Calu3 (cell line): ENCODE data around the gene TAGLN2. TPM values are rescaled to one million over a fixed set of nuclear protein-coding genes. Genes with fewer than 3 reads are reported as not detected.

ENCODE experiments used
- BruUV-seq: library from RNA; stranded (reverse); fragments of 400-500 nt; replicated peaks from 2 replicates; lab custom pipeline; 2021; lab: Mats Ljungman, UMichigan
- CTCF ChIA-PET: fragments of 300-600 bp; sonication (Branson Sonifier 250); formaldehyde crosslinking; loops from one replicate; lab custom pipeline; 2022; ENCODE audit warnings: antibody characterized with exemption; lab: Charles Lee
- DNase-seq: peaks from one replicate; pipeline ENCODE4 v3.0.0; 2022
- H3K27ac Mint-ChIP-seq: one replicate; pipeline ENCODE4 v1.8.0; 2022; ENCODE audit warnings: mixed read lengths; ENCODE audit not compliant: unreplicated experiment
- H3K27me3 Mint-ChIP-seq: one replicate; pipeline ENCODE4 v1.8.0; 2022; ENCODE audit warnings: mixed read lengths; ENCODE audit not compliant: unreplicated experiment
- H3K36me3 Mint-ChIP-seq: one replicate; pipeline ENCODE4 v1.8.0; 2022; ENCODE audit warnings: mild to moderate bottlenecking, moderate library complexity, mixed read lengths; ENCODE audit not compliant: insufficient read depth, unreplicated experiment
- H3K4me1 Mint-ChIP-seq: one replicate; pipeline ENCODE4 v1.8.0; 2022; ENCODE audit warnings: mild to moderate bottlenecking, low read depth, mixed read lengths; ENCODE audit not compliant: unreplicated experiment
- H3K4me3 Mint-ChIP-seq: one replicate; pipeline ENCODE4 v1.8.0; 2022; ENCODE audit warnings: mild to moderate bottlenecking, low read depth, moderate library complexity, mixed read lengths; ENCODE audit not compliant: unreplicated experiment
- H3K9me3 Mint-ChIP-seq: one replicate; pipeline ENCODE4 v1.8.0; 2022; ENCODE audit warnings: low read depth, mixed read lengths; ENCODE audit not compliant: unreplicated experiment
- intact Hi-C: fragments of 100-400 bp; cut with micrococcal nuclease; formaldehyde crosslinking; loops from one replicate; pipeline ENCODE4 v1.10.0; 2022; ENCODE audit not compliant: unreplicated experiment
- total RNA-seq: library from RNA; stranded (reverse); gene quantifications from 2 replicates; pipeline ENCODE4 v1.2.3, GENCODE V29; 2022
- TF ChIP-seq, protein P1 (sequence below): fragments of 200-600 bp; IDR thresholded peaks from one replicate; pipeline ENCODE4 v1.8.0; 2022; ENCODE audit warnings: antibody characterized with exemption; ENCODE audit not compliant: unreplicated experiment

Gene TAGLN2
- total RNA-seq, 1 experiment from 2014 or later, result 708 TPM

- H3K4me3 Mint-ChIP-seq, result peak overlapping the region; percentile 83
Measured at GRCh38 chr1:159924025-159924790, 1.1 kb downstream of the TAGLN2 start.

GRCh38 chr1:159923203-159924024, 1.9 kb downstream of the TAGLN2 start:
- peaks cover 52% of the 10 kb centered on the region for H3K4me1 Mint-ChIP-seq
- H3K36me3 Mint-ChIP-seq, result peaks cover 79% of the 10 kb centered on the region
- H3K4me3 Mint-ChIP-seq, result peak overlapping the region; percentile 83
- DNase-seq, result peak; percentile 90
- TF ChIP-seq, protein P1, sequence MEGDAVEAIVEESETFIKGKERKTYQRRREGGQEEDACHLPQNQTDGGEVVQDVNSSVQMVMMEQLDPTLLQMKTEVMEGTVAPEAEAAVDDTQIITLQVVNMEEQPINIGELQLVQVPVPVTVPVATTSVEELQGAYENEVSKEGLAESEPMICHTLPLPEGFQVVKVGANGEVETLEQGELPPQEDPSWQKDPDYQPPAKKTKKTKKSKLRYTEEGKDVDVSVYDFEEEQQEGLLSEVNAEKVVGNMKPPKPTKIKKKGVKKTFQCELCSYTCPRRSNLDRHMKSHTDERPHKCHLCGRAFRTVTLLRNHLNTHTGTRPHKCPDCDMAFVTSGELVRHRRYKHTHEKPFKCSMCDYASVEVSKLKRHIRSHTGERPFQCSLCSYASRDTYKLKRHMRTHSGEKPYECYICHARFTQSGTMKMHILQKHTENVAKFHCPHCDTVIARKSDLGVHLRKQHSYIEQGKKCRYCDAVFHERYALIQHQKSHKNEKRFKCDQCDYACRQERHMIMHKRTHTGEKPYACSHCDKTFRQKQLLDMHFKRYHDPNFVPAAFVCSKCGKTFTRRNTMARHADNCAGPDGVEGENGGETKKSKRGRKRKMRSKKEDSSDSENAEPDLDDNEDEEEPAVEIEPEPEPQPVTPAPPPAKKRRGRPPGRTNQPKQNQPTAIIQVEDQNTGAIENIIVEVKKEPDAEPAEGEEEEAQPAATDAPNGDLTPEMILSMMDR, result no peak
- H3K27ac Mint-ChIP-seq, result peak overlapping the region; percentile 97
- CTCF ChIA-PET, result interaction anchor here (0.6 to 6.6 kb wide), 11 partner anchors 8 to 125 kb away, joined by 3 to 42 read pairs (median 5); partner anchors contain the start of genes CFAP45 and IGSF9
- intact Hi-C loops, result loop anchor here (1.0 kb wide), 2 partner anchors 9 to 23 kb away; partner anchors contain the start of gene CFAP45
- no peaks in the 10 kb centered on the region for H3K27me3 Mint-ChIP-seq
- H3K9me3 Mint-ChIP-seq, result no peaks in the 10 kb centered on the region
- BruUV-seq, result TSS peak; percentile 22

More at GRCh38 chr1:159924025-159924790, 1.1 kb downstream of the TAGLN2 start:
- intact Hi-C loops, result no loop called here
- CTCF ChIA-PET, result interaction anchor here (0.8 to 6.6 kb wide), 12 partner anchors 8 to 125 kb away, joined by 3 to 42 read pairs (median 6); partner anchors contain the start of gene IGSF9
- Mint-ChIP-seq H3K4me1 (peaks cover 48% of the 10 kb centered on the region), H3K27ac (peak overlapping the region; percentile 98), H3K27me3 (no peaks in the 10 kb centered on the region), H3K9me3 (no peaks in the 10 kb centered on the region), H3K36me3 (peaks cover 73% of the 10 kb centered on the region)
- TF ChIP-seq, protein P1, result no peak
- TSS peak; percentile 54 for BruUV-seq
- peak; percentile 95 for DNase-seq

DNA sequence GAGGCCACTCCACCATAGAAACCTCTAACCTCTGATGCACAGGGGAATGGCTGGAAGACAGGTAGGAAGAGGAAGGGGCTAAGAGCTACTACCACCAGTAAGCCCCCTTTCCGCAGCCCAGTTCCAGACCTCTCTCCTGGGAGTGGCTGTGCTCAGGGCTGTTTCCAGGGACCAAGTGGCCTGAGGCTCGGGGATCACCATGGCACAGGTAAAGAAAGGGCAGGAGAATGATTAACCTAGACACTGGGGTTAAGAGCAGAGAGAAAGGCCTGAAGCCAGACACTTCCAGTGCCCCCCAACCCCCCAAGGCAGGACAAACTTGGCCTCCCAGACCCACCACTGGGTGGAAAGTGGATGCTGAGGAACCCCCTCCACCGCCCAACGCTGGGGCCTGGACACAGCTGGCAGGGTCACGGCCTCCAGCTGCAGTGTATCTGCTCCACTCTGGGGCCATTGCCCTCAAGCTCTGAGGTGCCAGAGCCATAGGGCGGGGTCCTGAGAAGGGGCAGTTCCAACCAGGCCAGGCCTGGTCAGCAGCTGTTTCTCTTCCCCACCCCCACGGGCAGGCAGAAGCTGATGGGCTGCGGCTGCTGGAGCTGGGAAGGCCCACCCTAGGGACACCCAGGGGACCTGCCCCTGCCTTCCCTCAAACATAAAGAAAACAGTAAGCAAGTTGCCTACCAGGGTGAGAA, 2.6 kb downstream of the TAGLN2 start:
- TF ChIP-seq, protein P1, result no peak
- Mint-ChIP-seq H3K36me3 (peaks cover 87% of the 10 kb centered on the region), H3K4me3 (peak overlapping the region; percentile 83), H3K27me3 (no peaks in the 10 kb centered on the region), H3K27ac (peak overlapping the region; percentile 97), H3K4me1 (peaks cover 60% of the 10 kb centered on the region), H3K9me3 (no peaks in the 10 kb centered on the region)
- peak; percentile 58 for DNase-seq
- intact Hi-C loops, result loop anchor here (1.0 kb wide), 2 partner anchors 8 to 22 kb away; partner anchors contain the start of gene CFAP45
- BruUV-seq, result no TSS peak
- CTCF ChIA-PET, result interaction anchor here (0.8 to 6.6 kb wide), 8 partner anchors 9 to 84 kb away, joined by 3 to 42 read pairs (median 6); partner anchors contain the start of genes CFAP45 and IGSF9
